Measurements from ENCODE around the gene RASAL1. TPM values are rescaled to one million over a fixed set of nuclear protein-coding genes. Genes with fewer than 3 reads are reported as not detected.
A peak's percentile ranks its signal among the peaks of the same experiment; 100 is the strongest.

RASAL1 gene
- polyA plus RNA-seq, 1 donor (not counting 4 experiments of a cell fraction or from before 2014, with no cell fraction given): 0.05 TPM

- H3K9ac ChIP-seq (ENCODE audit: control insufficient read depth, extremely low read depth, insufficient read depth, low read length): no peak overlapping the region
- no peak for DNase-seq (ENCODE audit: low read depth, low spot score)
- H2AFZ ChIP-seq (ENCODE audit: control insufficient read depth, low read length): no peak overlapping the region
- no peak overlapping the region for H3K4me3 ChIP-seq (ENCODE audit: control insufficient read depth in 2 of 3, extremely low read depth in 1 of 3, insufficient read depth in 2 of 3, low read depth in 1 of 3, low read length in 3 of 3)
- H3K4me2 ChIP-seq (ENCODE audit: control insufficient read depth, extremely low read depth, insufficient read depth, low read depth, low read length): no peak overlapping the region
- H3K9me1 ChIP-seq (ENCODE audit: control insufficient read depth, extremely low read depth, insufficient read depth, low read length): no peaks in the 10 kb centered on the region
- no peaks in the 10 kb centered on the region for H3K79me2 ChIP-seq (ENCODE audit: control insufficient read depth, insufficient read depth, low read length)
- TF ChIP-seq CTCF (optimal IDR thresholded peaks at IDR 0.05 in 1 of 3, IDR thresholded peaks at IDR 0.05 in 1 of 3, conservative IDR thresholded peaks at IDR 0.05 in 1 of 3; ENCODE audit: extremely low read depth in 1 of 3, insufficient read depth in 2 of 3, low read length in 3 of 3) (no peak), EZH2 (IDR thresholded peaks at IDR 0.05; ENCODE audit: low read length) (no peak)
- H3K27me3 ChIP-seq (ENCODE audit: control insufficient read depth, extremely low read depth, insufficient read depth, low read length): peaks cover 6% of the 10 kb centered on the region
- H3K4me1 ChIP-seq (ENCODE audit: control insufficient read depth, extremely low read depth, insufficient read depth, low read length): no peaks in the 10 kb centered on the region
- H3K36me3 ChIP-seq (ENCODE audit: control insufficient read depth in 2 of 2, extremely low read depth in 1 of 2, insufficient read depth in 2 of 2, low read length in 2 of 2): no peaks in the 10 kb centered on the region
- no peaks in the 10 kb centered on the region for H4K20me1 ChIP-seq (ENCODE audit: control insufficient read depth, extremely low read depth, insufficient read depth, low read length)
- no peak overlapping the region for H3K27ac ChIP-seq (ENCODE audit: control insufficient read depth, insufficient read depth, low read length)
- dilution Hi-C loops (cut with MboI; ENCODE audit: extremely low pct_ligation_motif_present, low sequenced_read_pairs): no loop called here
- no peaks in the 10 kb centered on the region for H3K9me3 ChIP-seq (ENCODE audit: control insufficient read depth, low read depth, low read length)
- no peak for FAIRE-seq
Observed at GRCh38 chr12:113104953-113105510, 30.5 kb downstream of the RASAL1 start.

GRCh38 chr12:113103756-113104450 lies 31.7 kb downstream of the RASAL1 start:
- no peaks in the 10 kb centered on the region for H3K79me2 ChIP-seq (ENCODE audit: control insufficient read depth, insufficient read depth, low read length)
- no peak overlapping the region for H3K9ac ChIP-seq (ENCODE audit: control insufficient read depth, extremely low read depth, insufficient read depth, low read length)
- no peak for FAIRE-seq
- H3K9me1 ChIP-seq (ENCODE audit: control insufficient read depth, extremely low read depth, insufficient read depth, low read length): no peaks in the 10 kb centered on the region
- no peak overlapping the region for H3K4me2 ChIP-seq (ENCODE audit: control insufficient read depth, extremely low read depth, insufficient read depth, low read depth, low read length)
- H3K27ac ChIP-seq (ENCODE audit: control insufficient read depth, insufficient read depth, low read length): no peak overlapping the region
- DNase-seq (ENCODE audit: low read depth, low spot score): no peak
- no peaks in the 10 kb centered on the region for H3K36me3 ChIP-seq (ENCODE audit: control insufficient read depth in 2 of 2, extremely low read depth in 1 of 2, insufficient read depth in 2 of 2, low read length in 2 of 2)
- H3K27me3 ChIP-seq (ENCODE audit: control insufficient read depth, extremely low read depth, insufficient read depth, low read length): no peaks in the 10 kb centered on the region
- H3K9me3 ChIP-seq (ENCODE audit: control insufficient read depth, low read depth, low read length): no peaks in the 10 kb centered on the region
- H3K4me3 ChIP-seq (ENCODE audit: control insufficient read depth in 2 of 3, extremely low read depth in 1 of 3, insufficient read depth in 2 of 3, low read depth in 1 of 3, low read length in 3 of 3): no peak overlapping the region
- peak in 1 of 3 experiments; percentile 13 for TF ChIP-seq CTCF (optimal IDR thresholded peaks at IDR 0.05 in 1 of 3, IDR thresholded peaks at IDR 0.05 in 1 of 3, conservative IDR thresholded peaks at IDR 0.05 in 1 of 3; ENCODE audit: extremely low read depth in 1 of 3, insufficient read depth in 2 of 3, low read length in 3 of 3)
- TF ChIP-seq EZH2 (IDR thresholded peaks at IDR 0.05; ENCODE audit: low read length): no peak
- dilution Hi-C loops (cut with MboI; ENCODE audit: extremely low pct_ligation_motif_present, low sequenced_read_pairs): no loop called here
- H3K4me1 ChIP-seq (ENCODE audit: control insufficient read depth, extremely low read depth, insufficient read depth, low read length): no peaks in the 10 kb centered on the region
- no peaks in the 10 kb centered on the region for H4K20me1 ChIP-seq (ENCODE audit: control insufficient read depth, extremely low read depth, insufficient read depth, low read length)
- H2AFZ ChIP-seq (ENCODE audit: control insufficient read depth, low read length): no peak overlapping the region

Measured in keratinocyte (primary cell).